Stimulated activated CD4-positive, alpha-beta T cell treated with anti-CD3 and anti-CD28 coated beads, Interleukin-2, amount 100 ng/mL, for 24 hours (primary cell): ENCODE data around the gene TRMT1.

Experiments
- DNase-seq, 2 donors: peaks; one replicate each; pipeline ENCODE4 v3.0.0-alpha.2; 2020

Gene TRMT1

GRCh38 chr19:13101590-13102415 lies 14.7 kb downstream of the TRMT1 start:
- DNase-seq = no peak

GRCh38 chr19:13100841-13101589 lies 15.5 kb downstream of the TRMT1 start:
- DNase-seq = no peak

- peak; percentile 72 to 73 for DNase-seq
Measured at GRCh38 chr19:13100031-13100588, 16.4 kb downstream of the TRMT1 start.

GRCh38 chr19:13099073-13099999 lies 17.2 kb downstream of the TRMT1 start:
- DNase-seq = peak; percentile 72 to 78

GRCh38 chr19:13098277-13099072 lies 18.1 kb downstream of the TRMT1 start:
- no peak for DNase-seq

GRCh38 chr19:13097463-13098258 lies 18.9 kb downstream of the TRMT1 start:
- DNase-seq = no peak

- DNase-seq = no peak
Measured at GRCh38 chr19:13097033-13097462, 19.5 kb downstream of the TRMT1 start.

GRCh38 chr19:13095934-13096927 lies 20.3 kb downstream of the TRMT1 start:
- DNase-seq = peak in 1 of 2 donors; percentile 29

- DNase-seq = no peak
Measured at GRCh38 chr19:13095393-13095784, 21.2 kb downstream of the TRMT1 start.

- DNase-seq = no peak
Measured at GRCh38 chr19:13094771-13095392, 21.7 kb downstream of the TRMT1 start.

GRCh38 chr19:13094106-13094504 lies 22.4 kb downstream of the TRMT1 start:
- DNase-seq = no peak

GRCh38 chr19:13093407-13094105 lies 23.0 kb downstream of the TRMT1 start:
- peak; percentile 81 to 84 for DNase-seq

- no peak for DNase-seq
Measured at GRCh38 chr19:13092606-13093235, 23.8 kb downstream of the TRMT1 start.

- no peak for DNase-seq
Measured at GRCh38 chr19:13092158-13092543, 24.4 kb downstream of the TRMT1 start.

- DNase-seq = no peak
Measured at GRCh38 chr19:13091400-13092157, 25.0 kb downstream of the TRMT1 start.

- DNase-seq = no peak
Measured at GRCh38 chr19:13090511-13091231, 25.9 kb downstream of the TRMT1 start.
